Hepatocyte (in vitro differentiated cells): ENCODE measurements around the gene PLXNB3. TPM values are rescaled to one million over a fixed set of nuclear protein-coding genes. Genes with fewer than 3 reads are reported as not detected.

Experiments
- DNase-seq: peaks from one replicate; pipeline ENCODE4 v3.0.0-alpha.2; 2016; ENCODE audit warnings: low spot score
- H2AFZ ChIP-seq: fragments of 200-600 bp; sonication (generic); 2 replicates; pipeline ENCODE4 v1.6.0; 2016; ENCODE audit warnings: antibody characterized with exemption, mild to moderate bottlenecking
- H3K27ac ChIP-seq: fragments of 200-600 bp; sonication (generic); 2 replicates; pipeline ENCODE4 v1.5.1; 2016; ENCODE audit warnings: mild to moderate bottlenecking
- H3K27me3 ChIP-seq: fragments of 200-600 bp; sonication (generic); 2 replicates; pipeline ENCODE4 v1.6.1; 2016
- H3K36me3 ChIP-seq: fragments of 200-600 bp; sonication (generic); replicated peaks from 2 replicates; pipeline ENCODE4 v1.5.1; 2016; ENCODE audit warnings: low read depth; ENCODE audit not compliant: insufficient read depth
- H3K4me1 ChIP-seq: fragments of 200-600 bp; sonication (generic); 2 replicates; pipeline ENCODE4 v1.5.1; 2016; ENCODE audit warnings: mild to moderate bottlenecking, moderate library complexity; ENCODE audit not compliant: insufficient read depth
- H3K4me2 ChIP-seq: fragments of 200-600 bp; sonication (generic); 2 replicates; pipeline ENCODE4 v1.6.0; 2016
- H3K4me3 ChIP-seq: fragments of 200-600 bp; sonication (generic); 2 replicates; pipeline ENCODE4 v1.5.1; 2016; ENCODE audit warnings: mild to moderate bottlenecking
- H3K79me2 ChIP-seq: fragments of 200-600 bp; sonication (generic); 2 replicates; pipeline ENCODE4 v1.6.0; 2017; ENCODE audit warnings: mild to moderate bottlenecking
- H3K9me2 ChIP-seq: fragments of 200-600 bp; sonication (generic); replicated peaks from 2 replicates; pipeline ENCODE4 v1.6.0; 2017; ENCODE audit warnings: mild to moderate bottlenecking; ENCODE audit not compliant: insufficient read depth
- H3K9me3 ChIP-seq: fragments of 200-600 bp; sonication (generic); 2 replicates; pipeline ENCODE4 v1.5.1; 2016; ENCODE audit warnings: low read depth, mild to moderate bottlenecking
- H4K20me1 ChIP-seq: fragments of 200-600 bp; sonication (generic); 2 replicates; pipeline ENCODE4 v1.6.0; 2016; ENCODE audit warnings: mild to moderate bottlenecking; ENCODE audit not compliant: insufficient read depth, poor library complexity, severe bottlenecking
- EZH2 ChIP-seq: fragments of 200-600 bp; sonication (generic); IDR thresholded peaks from 2 replicates; pipeline ENCODE4 v1.6.1; 2016; ENCODE audit warnings: antibody characterized with exemption, mild to moderate bottlenecking, borderline replicate concordance
- EZH2phosphoT487 ChIP-seq: fragments of 200-600 bp; sonication (generic); IDR thresholded peaks from one replicate; pipeline ENCODE4 v1.6.1; 2018; ENCODE audit warnings: antibody characterized with exemption, mild to moderate bottlenecking, low read depth, moderate library complexity; ENCODE audit not compliant: unreplicated experiment, severe bottlenecking
- WGBS: methylation state at CpG from one replicate; pipeline ENCODE4 v1.1.6; 2016; ENCODE audit warnings: low lambda C conversion rate; ENCODE audit errors: missing lambda C conversion rate; 5-methylcytosine and 5-hydroxymethylcytosine counted together
- polyA plus RNA-seq: library from polyadenylated mRNA; unstranded; fragments of >200 nt; fragmentation: Nextera tagmentation; extraction: Ambion mirVana; gene quantifications from 2 replicates; pipeline ENCODE4 v1.2.1, GENCODE V29; 2016
- total RNA-seq: library from RNA; depleted of rRNA; stranded (reverse); fragments of >200 nt; gene quantifications from 2 replicates; pipeline ENCODE4 v1.2.3, GENCODE V29; 2014
- TF ChIP-seq, protein P1 (sequence below): fragments of 200-600 bp; sonication (generic); IDR thresholded peaks from 2 replicates; pipeline ENCODE4 v1.5.1; 2016; ENCODE audit warnings: antibody characterized with exemption, mild to moderate bottlenecking; ENCODE audit not compliant: poor library complexity

PLXNB3 gene
- total and polyA plus RNA-seq, 2 experiments from 2014 or later, result 0.27 to 0.87 TPM

DNA sequence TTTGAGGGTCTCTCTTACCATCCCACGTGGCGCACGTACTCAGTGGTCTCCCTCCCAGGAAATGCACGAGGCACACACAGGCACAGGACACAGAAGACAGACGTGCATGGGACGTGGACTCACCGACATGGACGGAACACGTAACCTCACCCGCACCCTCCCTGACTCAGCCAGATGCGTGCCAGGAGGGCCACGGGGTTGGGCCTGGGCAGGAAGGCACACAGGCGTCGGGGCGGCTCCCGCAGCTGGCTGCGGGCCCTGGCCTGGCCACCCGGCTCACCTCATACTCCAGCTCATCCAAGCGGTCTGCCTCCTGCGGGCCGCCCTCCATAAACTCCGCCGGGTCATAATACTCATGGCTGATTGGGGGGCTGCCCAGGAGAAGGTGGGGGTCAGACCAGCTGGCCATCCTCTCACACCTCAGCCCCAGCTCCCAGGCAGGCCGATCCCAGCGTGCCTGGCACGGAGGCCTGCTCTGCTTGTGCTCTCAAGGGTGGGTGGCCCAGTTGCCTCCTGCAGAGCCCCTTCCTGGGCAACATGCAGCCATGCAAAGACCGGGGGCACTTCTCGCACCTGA lies 43.0 kb downstream of the PLXNB3 start:
- Histone ChIP-seq H3K9me3 (no peaks in the 10 kb centered on the region), H3K4me1 (no peaks in the 10 kb centered on the region), H3K9me2 (no peaks in the 10 kb centered on the region), H3K36me3 (no peaks in the 10 kb centered on the region), H3K4me3 (no peak overlapping the region), H3K27me3 (no peaks in the 10 kb centered on the region), H4K20me1 (no peaks in the 10 kb centered on the region), H3K79me2 (no peaks in the 10 kb centered on the region), H2AFZ (no peak overlapping the region), H3K27ac (no peak overlapping the region), H3K4me2 (no peak overlapping the region)
- no peak for TF ChIP-seq EZH2phosphoT487
- TF ChIP-seq, protein P1, sequence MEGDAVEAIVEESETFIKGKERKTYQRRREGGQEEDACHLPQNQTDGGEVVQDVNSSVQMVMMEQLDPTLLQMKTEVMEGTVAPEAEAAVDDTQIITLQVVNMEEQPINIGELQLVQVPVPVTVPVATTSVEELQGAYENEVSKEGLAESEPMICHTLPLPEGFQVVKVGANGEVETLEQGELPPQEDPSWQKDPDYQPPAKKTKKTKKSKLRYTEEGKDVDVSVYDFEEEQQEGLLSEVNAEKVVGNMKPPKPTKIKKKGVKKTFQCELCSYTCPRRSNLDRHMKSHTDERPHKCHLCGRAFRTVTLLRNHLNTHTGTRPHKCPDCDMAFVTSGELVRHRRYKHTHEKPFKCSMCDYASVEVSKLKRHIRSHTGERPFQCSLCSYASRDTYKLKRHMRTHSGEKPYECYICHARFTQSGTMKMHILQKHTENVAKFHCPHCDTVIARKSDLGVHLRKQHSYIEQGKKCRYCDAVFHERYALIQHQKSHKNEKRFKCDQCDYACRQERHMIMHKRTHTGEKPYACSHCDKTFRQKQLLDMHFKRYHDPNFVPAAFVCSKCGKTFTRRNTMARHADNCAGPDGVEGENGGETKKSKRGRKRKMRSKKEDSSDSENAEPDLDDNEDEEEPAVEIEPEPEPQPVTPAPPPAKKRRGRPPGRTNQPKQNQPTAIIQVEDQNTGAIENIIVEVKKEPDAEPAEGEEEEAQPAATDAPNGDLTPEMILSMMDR, result no peak
- TF ChIP-seq EZH2, result no peak
- 89% methylated on average over 27 of the region's 28 CpGs for WGBS
- DNase-seq, result no peak

DNA sequence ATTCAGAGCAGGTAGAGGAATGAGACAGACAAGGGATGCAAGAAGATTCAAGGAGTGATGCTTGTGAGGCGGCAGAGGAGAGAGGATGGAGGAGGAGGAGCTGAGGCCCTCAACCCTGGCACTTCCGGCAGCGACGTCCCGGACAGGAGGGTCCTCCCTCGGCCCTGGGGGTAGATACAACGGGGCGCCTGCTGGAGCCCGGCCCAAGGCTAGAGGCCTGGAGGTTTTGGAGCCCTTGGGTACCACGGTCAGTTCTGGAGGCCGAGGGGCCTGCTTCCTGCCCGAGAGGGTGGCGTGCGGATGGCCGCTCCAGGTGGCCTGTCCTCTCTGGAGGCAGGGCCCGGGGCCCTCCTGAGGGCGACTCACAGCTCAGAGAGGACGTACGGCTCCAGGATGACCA lies 43.9 kb downstream of the PLXNB3 start:
- Histone ChIP-seq H3K36me3 (no peaks in the 10 kb centered on the region), H3K9me3 (no peaks in the 10 kb centered on the region), H3K4me2 (no peak overlapping the region), H3K79me2 (no peaks in the 10 kb centered on the region), H3K4me3 (no peak overlapping the region), H3K27ac (no peak overlapping the region), H4K20me1 (no peaks in the 10 kb centered on the region), H3K9me2 (no peaks in the 10 kb centered on the region), H3K27me3 (no peaks in the 10 kb centered on the region), H2AFZ (no peak overlapping the region), H3K4me1 (no peaks in the 10 kb centered on the region)
- 91% methylated on average over 19 of the region's 19 CpGs for WGBS
- no peak for DNase-seq
- TF ChIP-seq EZH2phosphoT487 (no peak), EZH2 (no peak)
- TF ChIP-seq, protein P1, result no peak

DNA sequence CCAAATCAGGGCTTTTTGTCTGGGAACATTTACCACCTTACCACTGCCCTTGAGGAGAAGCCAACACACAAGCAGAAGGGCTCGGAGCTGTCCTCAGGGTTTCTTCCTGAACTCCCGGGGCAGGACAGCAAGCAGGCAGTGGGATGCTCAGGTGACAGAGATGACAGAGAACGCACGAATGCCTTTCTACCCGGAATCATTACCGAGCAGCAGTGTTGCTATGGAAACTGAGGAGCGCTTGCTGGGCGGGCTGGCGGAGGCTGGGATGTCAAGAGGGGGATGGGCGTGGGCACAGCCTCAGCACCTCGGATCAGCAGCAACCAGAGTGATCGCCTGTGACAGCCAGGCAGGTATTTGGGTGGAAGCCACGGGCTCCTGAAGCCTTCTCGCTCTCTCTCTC lies 48.2 kb downstream of the PLXNB3 start:
- Histone ChIP-seq H2AFZ (no peak overlapping the region), H3K9me3 (no peaks in the 10 kb centered on the region), H4K20me1 (no peaks in the 10 kb centered on the region), H3K4me3 (no peak overlapping the region), H3K9me2 (no peaks in the 10 kb centered on the region), H3K27ac (no peak overlapping the region), H3K4me2 (no peak overlapping the region), H3K27me3 (no peaks in the 10 kb centered on the region), H3K79me2 (no peaks in the 10 kb centered on the region), H3K36me3 (no peaks in the 10 kb centered on the region), H3K4me1 (no peaks in the 10 kb centered on the region)
- TF ChIP-seq, protein P1, result no peak
- TF ChIP-seq EZH2 (no peak), EZH2phosphoT487 (no peak)
- no peak for DNase-seq
- 73% methylated on average over 14 of the region's 14 CpGs for WGBS
